Neural cell (in vitro differentiated cells): ENCODE data around the gene ZFP36.

Source experiments
- CTCF ChIP-seq: fragments of 450-650 bp; IDR thresholded peaks from 2 replicates; pipeline ENCODE4 v1.5.1; 2014; ENCODE audit warnings: antibody characterized with exemption, mild to moderate bottlenecking, moderate library complexity; ENCODE audit not compliant: poor library complexity, severe bottlenecking
- EP300 ChIP-seq: fragments of 450-650 bp; conservative IDR thresholded peaks from 2 replicates; pipeline ENCODE4 v1.6.1; 2014; ENCODE audit warnings: antibody characterized with exemption, mild to moderate bottlenecking, moderate library complexity; ENCODE audit not compliant: poor library complexity, severe bottlenecking
- EZH2 ChIP-seq: fragments of 200-600, 300-800 bp; shearing (Covaris generic), sonication (generic); IDR thresholded peaks from 2 replicates; pipeline ENCODE4 v1.6.1; 2014; ENCODE audit warnings: antibody characterized with exemption, low read length, borderline replicate concordance, mild to moderate bottlenecking; ENCODE audit not compliant: insufficient read depth, poor library complexity, severe bottlenecking
- MXI1 ChIP-seq: fragments of 450-650 bp; conservative IDR thresholded peaks from 2 replicates; pipeline ENCODE4 v1.6.1; 2014; ENCODE audit warnings: antibody characterized with exemption, mild to moderate bottlenecking; ENCODE audit not compliant: poor library complexity, severe bottlenecking
- POLR2AphosphoS5 ChIP-seq: IDR thresholded peaks from 2 replicates; pipeline ENCODE4 v1.6.1; 2012
- RAD21 ChIP-seq: fragments of 450-650 bp; conservative IDR thresholded peaks from 2 replicates; pipeline ENCODE4 v1.6.1; 2014; ENCODE audit warnings: antibody characterized with exemption, mild to moderate bottlenecking, moderate library complexity
- REST ChIP-seq: IDR thresholded peaks from 2 replicates; pipeline ENCODE4 v1.6.1; 2012; ENCODE audit warnings: borderline replicate concordance
- SMC3 ChIP-seq: fragments of 450-650 bp; conservative IDR thresholded peaks from 2 replicates; pipeline ENCODE4 v1.6.1; 2014; ENCODE audit warnings: antibody characterized with exemption, mild to moderate bottlenecking, moderate library complexity; ENCODE audit not compliant: poor library complexity
- TAF1 ChIP-seq: IDR thresholded peaks from 2 replicates; pipeline ENCODE4 v1.6.1; 2012; ENCODE audit warnings: low read depth

GRCh38 chr19:39410017-39410830, 3.6 kb downstream of the ZFP36 start:
- TF ChIP-seq CTCF (no peak), POLR2AphosphoS5 (no peak), RAD21 (no peak), EP300 (no peak), EZH2 (no peak), SMC3 (no peak), REST (no peak), MXI1 (no peak), TAF1 (no peak)
